K562 (cell line): ENCODE measurements around the gene CDC5L. TPM values are rescaled to one million over a fixed set of nuclear protein-coding genes. Genes with fewer than 3 reads are reported as not detected.

Source experiments
- EZH2 ChIP-seq: IDR thresholded peaks from 2 replicates; pipeline ENCODE4 v1.6.1; 2012; ENCODE audit warnings: low read depth, mild to moderate bottlenecking, inconsistent platforms, low read length, borderline replicate concordance
- MGA ChIP-seq: fragments of 450-650 bp; IDR thresholded peaks from 2 replicates; pipeline ENCODE4 v1.6.1; 2016; ENCODE audit warnings: mild to moderate bottlenecking, moderate library complexity
- NCOA6 ChIP-seq: fragments of 450-650 bp; IDR thresholded peaks from 2 replicates; pipeline ENCODE4 v1.6.1; 2017; ENCODE audit warnings: mild to moderate bottlenecking
- RERE ChIP-seq: sonication (generic); formaldehyde crosslinking; IDR thresholded peaks from 2 replicates; pipeline ENCODE4 v1.8.0; 2023; ENCODE audit warnings: missing genetic modification reagents, mild to moderate bottlenecking, borderline replicate concordance
- SRSF1 ChIP-seq: fragments of 200-400 bp; formaldehyde crosslinking; IDR thresholded peaks from 2 replicates; pipeline ENCODE4 v1.6.1; 2017; ENCODE audit warnings: mild to moderate bottlenecking, low read depth, low read length, moderate library complexity
- TOE1 ChIP-seq, 2 experiments: fragments of 450-650 bp in 1 of 2; sonication (generic) in 1 of 2; formaldehyde crosslinking in 1 of 2; IDR thresholded peaks; 2 replicates each; pipeline versions ENCODE4 v1.7.1 to v1.8.0; 2016 to 2022; ENCODE audit warnings: borderline replicate concordance in 2 of 2, mild to moderate bottlenecking in 2 of 2, antibody characterized with exemption in 1 of 2, inconsistent platforms in 1 of 2, low read depth in 1 of 2, missing genetic modification reagents in 1 of 2, moderate library complexity in 1 of 2
- polyA plus RNA-seq, 8 experiments: library from polyadenylated mRNA; depleted of rRNA in 4 of 8; stranded (reverse) in 5 of 8; unstranded in 3 of 8; fragments of >200 nt; fragmentation: Nextera tagmentation in 2 of 8; fragmentation: Illumina TruSeq in 1 of 8; extraction: Ambion mirVana in 2 of 8; extraction: Trizol in 1 of 8; gene quantifications; 2 replicates each; pipeline versions ENCODE4 v1.2.1 to v1.2.3, GENCODE V29; 2011 to 2014; ENCODE audit warnings: inconsistent platforms in 1 of 8, missing spikeins in 1 of 8
- total RNA-seq, 7 experiments: library from RNA; depleted of rRNA in 6 of 7; stranded (reverse); fragments of >200 nt in 6 of 7; fragmentation: Illumina TruSeq in 2 of 7; extraction: Trizol in 2 of 7; gene quantifications; 2 replicates each; pipeline versions ENCODE4 v1.2.1 to v1.2.3, GENCODE V29; 2011 to 2021; ENCODE audit warnings: low replicate concordance in 1 of 7
- TF ChIP-seq, protein P1 (sequence below): fragments of 250-450 bp; sonication (Bioruptor Pico); IDR thresholded peaks from 2 replicates; pipeline ENCODE4 v1.8.0; 2021; ENCODE audit warnings: borderline replicate concordance, mild to moderate bottlenecking, moderate library complexity; ENCODE audit not compliant: poor library complexity, severe bottlenecking

CDC5L gene
- total and polyA plus RNA-seq, 9 of the 15 experiments (the other 6 are each of a cell fraction or from before 2014, with no cell fraction given) = 22.3 to 44.2 (median 30.8) TPM

DNA sequence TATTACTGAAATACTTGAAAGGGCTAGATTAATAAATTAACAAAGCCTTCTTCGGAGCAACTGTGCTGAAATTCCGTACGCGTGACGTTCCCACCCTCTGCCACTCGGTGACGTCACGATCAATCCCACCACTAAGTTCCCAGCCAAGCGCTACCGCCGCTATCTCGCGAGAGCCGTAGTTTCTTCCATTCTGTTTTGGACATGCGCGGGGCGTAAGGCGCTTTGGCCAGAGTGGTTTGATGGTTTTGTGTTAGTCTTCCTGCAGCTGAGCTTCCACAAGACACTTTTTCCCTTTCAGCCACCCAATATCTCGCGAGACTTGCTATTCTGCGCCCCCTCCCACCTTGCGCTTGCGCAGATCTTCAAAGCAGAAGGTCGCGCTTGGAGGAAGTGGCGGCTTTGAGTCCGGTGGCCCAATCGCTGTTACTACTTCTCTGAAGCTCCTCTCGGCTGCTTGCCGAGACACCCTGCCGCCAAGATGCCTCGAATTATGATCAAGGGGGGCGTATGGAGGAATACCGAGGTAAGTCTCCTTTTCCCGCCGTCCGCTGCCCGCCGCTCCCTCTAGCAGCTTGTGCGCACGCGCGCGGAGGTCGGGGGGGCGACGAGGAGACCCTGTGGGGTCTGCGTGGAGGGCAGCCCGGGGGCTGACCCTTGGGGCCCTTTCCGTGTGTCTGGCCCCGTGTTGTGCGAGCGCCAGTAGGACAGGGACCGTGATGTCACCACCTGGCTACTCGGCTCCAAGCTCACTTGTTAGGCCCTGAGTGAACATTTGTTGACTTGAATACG lies at the start of gene CDC5L (continued):
- TF ChIP-seq MGA (peak; percentile 85), SRSF1 (no peak), EZH2 (no peak), NCOA6 (no peak), TOE1 (IDR thresholded peaks at IDR 0.05; ENCODE audit: borderline replicate concordance) (no peak), TOE1 (CRISPR knock-in tag; IDR thresholded peaks at IDR 0.05; ENCODE audit: borderline replicate concordance, low read depth) (0 out of 2 replicates have a peak, but pooled peaks have one; percentile 42), RERE (no peak)
- TF ChIP-seq, protein P1, sequence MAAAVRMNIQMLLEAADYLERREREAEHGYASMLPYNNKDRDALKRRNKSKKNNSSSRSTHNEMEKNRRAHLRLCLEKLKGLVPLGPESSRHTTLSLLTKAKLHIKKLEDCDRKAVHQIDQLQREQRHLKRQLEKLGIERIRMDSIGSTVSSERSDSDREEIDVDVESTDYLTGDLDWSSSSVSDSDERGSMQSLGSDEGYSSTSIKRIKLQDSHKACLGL (CRISPR knock-in tag) = no peak
